Endometrial microvascular endothelial cells (primary cell): ENCODE data around the gene TFAP2D. TPM values are rescaled to one million over a fixed set of nuclear protein-coding genes. Genes with fewer than 3 reads are reported as not detected.

Experiments used
- in situ Hi-C: cut with HindIII; loops from 2 replicates; pipeline ENCODE4 v1.10.0; 2017; ENCODE audit warnings: low sequenced_read_pairs, low pct_unique_long_range_greater_than_20kb; ENCODE audit errors: inconsistent ontology term
- total RNA-seq: library from RNA; depleted of rRNA; stranded (reverse); fragments of >200 nt; gene quantifications from one replicate; pipeline ENCODE4 v1.2.3, GENCODE V29; 2015; ENCODE audit errors: inconsistent ontology term

Gene TFAP2D
- total RNA-seq, 1 donor from 2014 or later, result not detected

DNA sequence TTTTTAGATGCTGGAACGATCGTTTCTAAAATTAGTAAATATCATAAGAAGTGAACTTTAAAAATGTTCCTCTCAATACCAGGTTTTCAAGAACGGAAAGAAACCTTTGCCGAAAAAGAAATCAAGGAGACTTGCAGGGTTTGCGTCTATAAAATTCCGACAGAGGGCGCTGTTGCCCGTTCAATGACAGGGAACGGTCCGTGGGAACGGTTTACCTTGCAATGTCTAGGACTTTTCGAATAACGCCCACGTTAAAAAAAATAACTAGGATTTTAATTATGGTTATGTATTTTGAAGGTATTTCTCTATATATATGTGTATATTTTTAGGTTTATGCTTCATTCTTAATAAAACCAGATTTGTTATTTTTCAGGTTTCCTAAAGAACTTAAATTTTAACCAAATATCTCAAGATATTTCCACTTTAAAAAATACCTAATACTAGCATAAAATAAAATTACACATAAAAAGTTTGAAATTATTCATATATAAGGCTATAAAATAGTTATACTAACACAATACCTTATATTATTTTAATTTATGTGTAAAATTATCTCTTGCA, 102.9 kb downstream of the TFAP2D start:
- in situ Hi-C loops, result no loop called here

DNA sequence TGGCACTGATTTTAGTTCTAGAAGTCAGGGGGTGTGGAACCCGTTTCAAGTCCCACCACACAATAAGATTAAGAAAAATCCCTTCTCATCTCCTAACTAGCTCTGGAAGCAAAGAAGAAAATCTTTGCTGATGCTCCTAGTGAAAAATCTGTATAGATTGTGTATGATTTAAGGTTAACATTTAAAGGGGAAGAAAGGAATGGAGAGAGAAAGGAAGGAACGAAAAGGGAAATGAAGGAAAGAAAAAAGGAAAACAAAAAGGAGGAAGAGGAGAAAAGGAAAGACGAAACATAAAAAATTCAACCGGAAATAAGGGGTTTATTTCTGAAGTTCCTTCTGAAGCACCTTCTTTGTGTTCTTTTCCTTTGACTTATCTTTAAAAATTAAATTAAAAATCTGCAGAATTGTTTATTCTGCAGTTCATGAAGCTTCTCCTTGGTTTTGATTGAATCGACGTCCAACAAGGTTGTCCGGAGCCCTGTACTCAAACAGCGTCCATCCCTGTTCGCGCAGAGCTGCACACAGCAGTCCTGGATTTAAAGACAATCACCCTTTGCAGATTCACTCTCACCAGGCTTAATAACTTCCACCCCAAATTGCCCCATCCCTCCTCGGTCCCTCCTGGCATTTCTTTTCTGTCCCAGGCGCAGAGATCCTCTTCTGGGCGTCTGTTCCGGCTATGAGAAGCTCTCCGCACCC, 103.8 kb downstream of the TFAP2D start:
- in situ Hi-C loops, result no loop called here

DNA sequence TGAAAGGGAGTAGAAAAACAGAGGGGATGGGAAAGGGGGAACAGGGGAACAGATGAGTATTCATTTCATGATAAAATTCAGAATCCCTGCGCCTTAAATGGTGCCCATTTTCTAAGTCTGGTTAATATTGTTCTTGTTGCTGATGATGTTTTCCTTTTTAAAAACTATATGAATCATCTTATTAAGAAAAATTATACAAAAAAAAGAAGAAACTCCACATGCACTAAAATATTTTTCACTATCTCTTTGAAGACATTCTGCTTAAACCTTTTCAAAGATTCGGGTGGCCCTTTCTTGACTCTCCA, 104.3 kb downstream of the TFAP2D start:
- in situ Hi-C loops, result no loop called here

DNA sequence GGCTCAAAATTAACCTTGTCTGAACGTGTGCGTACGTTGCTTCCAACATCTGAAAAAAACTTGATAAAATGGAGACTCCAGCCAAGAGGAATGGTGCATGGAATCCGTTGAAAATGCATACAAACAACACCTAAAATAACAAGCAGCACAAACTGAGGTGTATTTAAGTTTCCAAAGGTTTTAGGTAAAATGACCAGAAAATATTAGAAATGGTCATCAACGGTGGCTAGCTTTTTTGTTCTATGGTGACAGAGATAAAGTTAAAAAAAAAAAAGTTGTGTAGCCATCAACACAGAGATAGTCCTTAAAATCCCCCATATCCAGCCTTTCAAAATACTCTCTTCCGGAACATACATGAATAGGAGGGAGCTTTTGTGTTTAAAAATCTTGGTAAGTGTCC, 104.7 kb downstream of the TFAP2D start:
- in situ Hi-C loops, result no loop called here

DNA sequence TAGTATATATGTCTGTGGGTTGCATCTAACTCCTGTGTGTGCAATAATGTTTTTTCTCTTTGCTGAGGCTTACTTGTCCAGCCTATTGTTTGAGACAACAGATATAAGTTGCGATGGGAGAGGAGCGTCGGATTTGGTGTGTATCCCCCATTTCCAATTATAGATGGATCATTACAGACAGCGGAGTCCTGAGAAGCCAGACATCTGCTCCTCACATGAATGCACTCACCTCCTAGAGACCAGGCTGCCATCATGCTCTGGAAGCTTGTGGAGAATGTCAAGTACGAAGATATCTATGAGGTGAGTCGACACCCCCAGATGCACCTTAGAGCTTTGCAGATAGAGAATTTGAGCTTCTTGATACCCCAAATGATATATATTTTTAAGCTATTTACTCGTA, 105.3 kb downstream of the TFAP2D start, which contains the start of gene TFAP2B:
TSS of gene TFAP2B (plus strand) at position 199 of the 400 bp plus-strand sequence. CDS start at position 220, 21 bp downstream.
- in situ Hi-C loops, result no loop called here

DNA sequence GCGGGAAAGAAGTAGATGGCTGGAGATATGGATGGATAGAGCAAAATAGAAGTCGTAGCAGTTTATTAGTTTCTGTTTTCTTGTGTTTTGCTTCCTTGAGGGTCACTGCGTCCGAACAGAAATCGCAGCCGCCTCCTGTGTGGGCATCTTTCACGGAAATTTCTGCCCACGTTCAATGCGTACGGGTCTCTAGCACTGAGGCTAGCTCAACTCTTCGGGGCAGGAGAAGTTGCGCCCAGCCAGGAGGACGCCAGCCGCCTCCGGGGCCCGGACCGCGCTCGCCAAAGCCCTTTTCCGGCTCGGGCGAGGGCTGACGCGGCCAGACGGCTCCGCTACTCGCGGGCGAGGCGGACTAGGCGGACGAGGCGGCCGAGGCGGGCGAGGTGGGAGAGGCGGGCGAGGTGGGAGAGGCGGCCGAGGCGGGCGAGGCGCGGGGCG, 106.2 kb downstream of the TFAP2D start:
- in situ Hi-C loops, result no loop called here

DNA sequence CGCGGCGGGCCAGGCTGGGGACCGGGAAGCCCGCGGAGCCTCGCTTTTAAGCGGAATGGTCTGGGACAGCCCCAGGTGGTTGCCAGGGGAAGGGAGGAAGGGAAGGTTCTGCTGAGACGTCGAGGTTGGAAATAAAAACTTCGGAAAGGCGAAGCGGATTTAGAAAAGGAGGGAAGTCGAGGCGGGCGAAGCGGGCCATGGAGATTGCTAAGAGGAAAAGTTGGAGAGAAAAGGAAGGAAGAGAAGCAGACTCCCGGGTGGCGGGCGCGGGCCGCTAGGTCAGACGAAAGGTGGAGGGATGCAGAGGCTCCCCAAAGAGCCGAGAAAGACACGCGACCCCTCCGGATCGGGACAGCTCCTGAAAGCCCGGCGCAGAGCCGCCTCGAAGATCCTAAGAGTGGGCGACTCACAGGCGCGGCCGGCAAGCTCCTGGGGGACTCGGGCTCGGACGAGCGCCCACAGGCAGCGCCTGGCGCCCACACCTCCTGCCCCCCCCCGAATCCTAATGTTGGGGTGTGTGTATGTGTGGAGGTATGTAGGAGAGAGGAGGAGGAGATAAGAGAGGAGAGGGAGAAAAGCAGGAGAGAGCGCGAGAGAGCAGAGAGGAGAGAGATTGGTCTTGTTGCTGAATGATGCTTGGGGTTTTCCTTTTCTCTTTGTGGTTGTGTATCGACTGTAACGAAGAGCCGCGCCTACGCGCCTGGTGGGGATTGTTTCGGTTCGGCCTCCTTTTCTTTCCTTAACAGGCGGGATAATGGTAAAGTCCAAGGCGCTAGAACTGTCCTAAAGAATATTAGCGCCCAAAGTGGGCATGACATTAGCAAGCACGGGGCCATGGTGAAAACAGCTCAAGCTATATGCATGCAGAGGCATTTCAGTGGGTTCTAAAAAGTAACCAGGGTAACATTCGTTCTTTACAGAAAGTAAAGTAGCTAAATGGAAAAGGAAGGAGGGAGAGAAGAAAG, 106.9 kb downstream of the TFAP2D start:
- in situ Hi-C loops, result no loop called here

DNA sequence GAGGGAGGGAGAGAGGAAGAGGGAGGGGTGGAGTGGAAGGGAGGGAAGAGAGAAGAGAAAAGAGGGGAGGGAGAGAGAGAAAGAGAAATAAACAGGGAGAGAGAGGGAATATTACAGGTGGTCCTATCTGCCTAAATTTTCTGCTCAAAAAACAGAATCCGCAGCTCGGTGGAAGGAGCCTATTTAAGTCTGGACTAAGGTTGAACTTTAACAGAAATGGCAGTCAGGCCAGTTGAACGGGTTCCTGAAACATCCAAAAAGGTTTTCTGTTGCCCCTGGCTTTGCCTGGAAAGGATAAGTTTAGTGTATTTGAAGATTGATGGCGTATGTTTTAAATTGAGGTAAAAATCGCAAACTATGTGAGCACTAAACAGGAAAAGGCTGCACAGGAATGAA, 107.5 kb downstream of the TFAP2D start:
- in situ Hi-C loops, result no loop called here

DNA sequence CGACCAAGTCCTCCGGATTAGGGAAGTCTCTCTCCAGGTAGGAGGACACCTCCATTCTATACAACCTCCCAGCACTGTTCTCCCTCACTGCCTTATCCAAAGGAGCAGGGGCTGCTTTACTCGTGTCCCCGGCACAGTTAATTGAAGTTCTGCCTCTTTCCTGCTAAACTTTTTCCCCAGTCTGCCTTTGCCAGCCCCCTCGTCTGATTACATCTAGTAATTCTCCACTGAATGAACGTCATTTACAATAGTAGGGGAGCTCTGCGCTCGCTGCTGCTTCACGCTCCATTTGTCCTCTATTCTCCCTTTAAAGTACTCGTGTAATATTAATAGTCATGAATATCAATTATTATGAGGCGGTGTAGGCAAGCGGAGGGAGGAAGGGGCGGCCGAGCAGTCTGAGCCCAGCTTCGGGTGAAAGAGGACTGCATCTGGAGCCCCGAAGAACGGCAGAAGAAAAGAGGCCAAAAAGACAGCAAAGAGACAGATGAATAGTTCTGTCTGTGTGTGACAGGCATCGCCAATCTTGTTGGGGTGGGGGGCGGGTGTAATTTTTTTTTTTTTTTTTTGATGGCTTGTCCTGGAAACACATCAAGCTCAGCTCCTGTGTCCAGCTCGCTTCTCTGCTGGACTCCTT, 108.2 kb downstream of the TFAP2D start:
- in situ Hi-C loops, result no loop called here

DNA sequence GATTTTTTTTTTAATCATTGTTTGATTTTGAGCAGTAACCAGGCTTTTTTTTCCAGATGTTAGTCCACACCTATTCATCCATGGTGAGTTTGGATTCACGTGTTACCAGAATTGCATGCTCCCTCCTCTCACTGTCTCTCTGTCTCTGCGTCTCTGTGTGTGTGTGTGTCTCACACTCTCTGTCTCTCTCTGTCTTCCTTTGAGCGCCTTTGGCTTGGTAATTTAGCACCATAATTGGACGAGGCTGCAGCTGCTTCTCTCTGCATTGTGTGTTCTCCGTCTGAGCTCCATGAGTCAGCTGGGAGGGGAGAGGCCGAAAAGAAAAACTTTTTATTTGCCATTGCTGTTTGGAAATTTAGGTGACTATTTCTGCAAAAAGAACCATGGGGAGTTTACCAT, 108.8 kb downstream of the TFAP2D start:
- in situ Hi-C loops, result no loop called here

Other genes with a start within 250 kb of the TFAP2D start
- not detected for gene TFAP2B, start 105.3 kb downstream of the TFAP2D start, total RNA-seq